NCI-H1436 treated with DMSO at 0.1 percent for 48 hours (cell line): ENCODE results near the gene PLAGL2.
"Not testable (repeated sequence)": the region's sequence is repeated elsewhere in the genome, so short reads cannot be mapped to it uniquely, and the experiment has no call there.

Experiments
- DNase-seq: peaks from one replicate; lab custom pipeline; 2025; lab: John Stamatoyannopoulos, UW

Gene PLAGL2

DNA sequence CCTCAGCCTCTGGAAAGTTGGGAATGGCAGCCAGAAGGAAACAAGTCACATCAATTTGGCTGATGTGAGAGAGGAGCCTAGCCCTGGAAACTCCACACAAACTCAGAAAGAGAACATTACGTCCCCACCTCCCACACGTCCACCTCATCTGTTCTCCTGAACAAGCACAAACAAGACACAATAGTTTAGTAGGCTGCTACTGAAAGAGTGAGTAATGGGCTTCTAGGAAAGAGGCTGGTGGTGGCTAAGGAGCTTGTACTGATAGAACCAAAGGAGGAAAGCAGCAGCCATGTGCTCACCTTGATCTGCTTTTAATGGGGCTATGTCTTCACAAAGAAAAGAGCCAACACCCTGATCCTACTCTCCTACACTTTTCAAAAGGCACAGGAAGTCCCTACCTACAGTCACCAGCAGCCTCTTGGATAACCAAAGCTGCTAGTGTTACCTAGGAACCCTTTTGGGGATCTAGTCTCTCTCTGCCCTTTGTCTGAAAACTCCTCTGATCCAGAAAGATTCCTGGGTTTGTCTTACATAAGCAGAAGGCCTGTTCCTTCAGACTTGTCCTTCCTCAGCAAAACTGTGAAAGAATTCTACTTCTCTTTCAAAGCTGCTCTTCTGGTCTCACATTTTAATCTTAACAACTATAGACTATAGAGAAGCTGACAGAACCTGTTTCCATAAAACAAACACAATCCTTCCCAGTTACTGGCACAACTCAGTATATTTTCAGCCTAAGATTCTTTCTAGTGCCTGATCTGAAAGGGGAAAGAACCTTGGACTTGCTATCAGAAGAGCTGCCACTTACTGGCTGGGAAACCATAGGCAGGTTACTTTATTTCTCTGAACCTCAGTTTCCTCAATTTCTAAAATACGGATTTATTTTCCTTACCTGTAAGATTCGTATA, 3.1 kb downstream of the PLAGL2 start:
- no peak for DNase-seq

GRCh38 chr20:32203356-32204204, 4.0 kb downstream of the PLAGL2 start:
- DNase-seq: peak; percentile 47

DNA sequence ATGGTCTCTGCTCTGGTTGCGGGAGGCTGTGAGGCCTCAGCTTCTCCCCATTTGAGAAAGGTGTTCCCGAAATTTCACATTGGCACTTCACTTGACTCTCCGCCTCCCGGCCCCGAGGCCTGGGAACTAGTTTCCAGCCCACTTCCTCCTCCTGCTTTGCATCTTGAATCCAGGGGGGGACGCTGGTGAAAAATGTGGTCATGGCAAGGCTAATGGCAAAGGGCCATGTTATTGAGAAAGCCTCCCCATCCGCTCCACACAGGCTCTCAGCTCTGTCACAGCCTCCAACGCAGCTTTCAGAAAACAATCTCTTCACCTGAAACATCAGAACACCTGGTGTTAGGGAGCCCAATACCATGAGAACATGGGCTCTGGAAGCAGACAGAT, 5.6 kb downstream of the PLAGL2 start:
- DNase-seq: no peak

DNA sequence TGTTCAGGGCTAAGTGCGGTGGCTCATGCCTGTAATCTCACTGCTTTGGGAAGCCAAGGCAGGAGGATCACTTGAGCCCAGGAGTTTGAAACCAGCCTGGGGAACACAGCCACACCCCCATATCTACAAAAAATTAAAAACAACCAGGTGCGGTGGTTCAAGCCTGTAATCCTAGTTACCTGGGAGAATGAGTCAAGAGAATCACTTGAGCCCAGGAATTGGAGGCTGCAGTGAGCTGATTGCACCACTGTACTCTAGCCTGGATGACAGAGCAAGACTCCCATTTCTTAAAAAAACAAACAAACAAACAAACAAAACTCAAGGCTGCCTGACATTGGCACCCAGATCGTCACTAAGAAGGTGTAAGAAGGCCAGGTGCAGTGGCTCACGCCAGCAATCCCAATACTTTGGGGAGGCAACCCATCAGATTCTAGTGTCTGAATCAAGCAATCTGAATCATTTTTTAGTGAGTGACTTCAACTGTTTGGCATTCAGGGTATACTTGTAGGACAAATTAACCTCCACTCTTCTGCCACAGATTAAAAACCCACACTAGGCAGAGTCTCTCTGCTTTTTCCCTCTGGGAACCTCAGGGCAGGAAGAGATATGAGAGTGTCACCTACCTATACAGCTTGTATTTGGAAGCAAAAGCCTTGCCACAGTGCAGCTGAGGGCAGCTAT, 6.1 kb downstream of the PLAGL2 start:
- no peak for DNase-seq

- DNase-seq: no peak
Measured at GRCh38 chr20:32199006-32199405, 8.5 kb downstream of the PLAGL2 start.

- not testable (repeated sequence) for DNase-seq
Measured at GRCh38 chr20:32197136-32197535, 10.4 kb downstream of the PLAGL2 start.

DNA sequence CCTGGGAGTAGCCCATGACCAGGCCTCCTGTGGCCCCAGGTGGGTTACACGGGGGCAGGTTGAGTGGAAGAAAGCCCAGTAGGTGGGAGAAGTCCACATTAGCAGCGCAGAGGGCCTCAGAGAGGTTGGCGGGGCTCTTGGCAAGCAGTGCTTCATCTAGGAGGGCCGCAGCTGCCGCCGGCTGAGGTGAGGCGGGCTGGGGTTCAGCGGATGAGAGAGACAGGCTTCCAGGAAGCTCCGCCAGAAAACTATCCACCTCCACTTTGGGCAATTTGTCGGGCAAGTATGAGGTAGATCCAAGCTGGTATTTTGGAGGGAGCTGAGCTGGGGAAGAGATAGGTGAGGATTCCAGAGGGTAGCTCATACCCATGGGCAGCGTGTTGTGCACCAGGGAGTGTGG, 10.9 kb downstream of the PLAGL2 start:
- DNase-seq: not testable (repeated sequence)

DNA sequence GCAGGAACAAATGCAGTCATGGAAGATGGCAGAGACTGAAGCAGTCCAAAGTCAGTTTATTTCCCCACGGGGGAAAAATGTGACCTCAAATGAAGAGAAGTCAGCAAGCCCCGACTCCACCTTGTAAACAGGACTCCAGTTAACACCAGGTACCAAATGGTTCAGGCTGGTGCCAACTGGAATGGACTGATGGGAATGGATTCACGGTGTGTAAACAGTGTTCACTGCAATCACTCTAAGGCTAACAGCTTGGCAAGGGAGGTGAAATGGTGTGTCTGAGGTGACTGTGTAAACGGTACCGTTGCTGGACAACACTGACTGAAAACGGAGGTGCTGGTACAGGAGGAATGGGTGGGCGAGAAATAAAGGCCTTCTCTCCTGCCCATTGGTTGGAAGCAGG, 12.0 kb downstream of the PLAGL2 start:
- DNase-seq: no peak

- no peak for DNase-seq
Measured at GRCh38 chr20:32193996-32194395, 13.5 kb downstream of the PLAGL2 start.

GRCh38 chr20:32193336-32193735, 14.2 kb downstream of the PLAGL2 start:
- DNase-seq: not testable (repeated sequence)

GRCh38 chr20:32192698-32193097, 14.8 kb downstream of the PLAGL2 start:
- DNase-seq: no peak

DNA sequence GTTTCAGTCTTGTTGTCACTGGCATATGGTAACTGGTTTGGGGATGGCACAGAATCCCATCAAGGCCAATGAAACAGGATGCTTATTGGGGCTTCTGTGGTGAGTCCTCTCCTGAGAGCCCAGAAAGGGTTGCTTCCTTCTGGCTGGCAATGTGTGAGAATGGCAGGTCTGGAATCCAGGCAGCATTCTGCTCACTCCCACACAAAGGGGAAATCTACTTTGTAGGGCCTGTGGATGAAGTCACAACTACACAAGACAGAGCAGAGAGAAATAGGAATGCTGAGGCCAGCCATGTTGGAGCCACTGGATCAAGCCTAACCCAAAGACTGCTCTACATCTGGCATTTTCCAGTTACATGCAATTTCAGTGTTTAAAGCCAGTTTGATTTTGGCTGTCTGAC, 15.7 kb downstream of the PLAGL2 start:
- no peak for DNase-seq

GRCh38 chr20:32191422-32191821, 16.1 kb downstream of the PLAGL2 start:
- no peak for DNase-seq

DNA sequence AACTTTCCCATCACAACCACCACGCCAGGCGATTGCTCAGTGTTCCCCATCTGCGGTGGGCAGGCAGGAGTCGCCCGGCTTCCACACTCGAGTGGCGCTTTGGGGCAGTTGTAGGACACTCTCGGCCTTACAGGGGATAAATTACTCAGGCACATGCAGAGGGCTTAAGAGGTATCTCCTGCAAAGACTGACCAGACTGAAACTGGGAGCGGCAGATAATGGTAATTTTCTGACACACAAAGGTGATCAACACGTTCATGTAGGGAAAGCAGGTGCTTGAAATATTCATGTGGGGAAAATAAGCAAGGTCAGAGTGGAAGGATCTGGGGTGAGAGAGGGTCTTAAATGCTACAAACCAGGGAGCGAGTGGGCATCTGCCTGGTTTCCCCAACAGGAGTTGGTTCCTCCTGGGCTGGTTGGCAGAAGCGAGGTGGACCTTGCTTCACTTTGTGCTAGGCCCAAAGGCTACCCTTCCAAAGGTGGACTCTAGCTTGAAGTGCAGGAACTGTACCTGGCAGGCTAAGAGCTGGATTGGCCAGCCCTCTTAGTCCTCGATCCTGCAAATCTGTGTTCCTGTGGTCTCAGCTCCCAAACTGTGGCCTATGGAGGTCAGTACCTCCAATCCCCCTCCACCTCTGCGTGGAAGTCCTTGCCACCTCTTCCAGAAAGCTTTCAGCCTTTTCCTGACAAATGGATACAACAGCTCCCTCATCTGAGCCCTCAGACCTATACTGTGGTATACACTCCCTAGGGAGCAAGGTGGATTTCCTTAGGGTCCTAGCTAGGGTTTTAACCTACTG, 16.7 kb downstream of the PLAGL2 start:
- DNase-seq: no peak

DNA sequence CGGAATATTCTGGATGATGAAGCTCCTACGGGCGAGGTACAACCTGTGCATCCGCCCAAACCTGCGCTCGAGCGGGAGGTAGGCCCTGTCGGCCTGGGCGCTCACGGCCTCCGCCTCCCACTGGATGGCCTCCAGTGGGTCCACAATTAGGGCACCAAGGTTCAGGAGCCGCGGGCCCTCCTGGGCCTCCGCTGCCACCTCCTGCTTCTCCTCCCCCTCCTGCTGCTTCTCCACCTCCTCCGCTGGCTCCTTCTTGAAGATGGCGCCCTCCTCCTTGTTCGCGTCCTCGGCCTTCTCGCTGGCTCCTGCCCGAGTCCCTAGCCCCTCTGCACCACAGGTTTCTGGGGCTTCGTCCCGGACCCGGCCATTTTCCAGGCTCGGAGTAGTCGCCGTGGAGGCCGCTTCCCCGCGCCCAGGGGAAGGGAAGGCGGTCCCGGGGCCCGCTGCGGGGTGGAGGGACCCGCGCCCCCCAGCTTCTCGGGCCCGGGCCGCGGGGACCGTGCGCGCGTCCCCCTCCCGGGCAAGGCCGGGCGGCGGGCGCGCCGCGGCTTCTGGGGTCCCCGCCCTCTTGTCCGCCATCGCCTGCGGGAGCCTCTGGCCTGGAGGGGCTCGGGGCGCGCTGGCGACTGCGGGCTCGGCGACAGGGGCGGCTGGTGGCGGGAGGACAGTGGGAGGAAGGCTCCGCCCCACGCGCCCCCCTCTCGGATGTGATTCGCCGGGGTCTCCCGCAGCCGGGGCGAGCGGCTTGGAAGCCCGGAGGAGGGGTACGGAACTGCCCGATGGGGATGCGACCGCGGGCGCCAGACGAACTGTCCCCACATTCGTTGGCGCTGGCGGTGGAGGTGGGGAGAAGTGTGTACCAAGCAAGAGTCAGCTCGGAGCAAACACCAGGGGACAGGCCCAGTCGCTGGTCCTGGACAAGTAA, 17.6 kb downstream of the PLAGL2 start:
- DNase-seq: no peak

GRCh38 chr20:32189123-32189410, 18.5 kb downstream of the PLAGL2 start:
- DNase-seq: no peak

DNA sequence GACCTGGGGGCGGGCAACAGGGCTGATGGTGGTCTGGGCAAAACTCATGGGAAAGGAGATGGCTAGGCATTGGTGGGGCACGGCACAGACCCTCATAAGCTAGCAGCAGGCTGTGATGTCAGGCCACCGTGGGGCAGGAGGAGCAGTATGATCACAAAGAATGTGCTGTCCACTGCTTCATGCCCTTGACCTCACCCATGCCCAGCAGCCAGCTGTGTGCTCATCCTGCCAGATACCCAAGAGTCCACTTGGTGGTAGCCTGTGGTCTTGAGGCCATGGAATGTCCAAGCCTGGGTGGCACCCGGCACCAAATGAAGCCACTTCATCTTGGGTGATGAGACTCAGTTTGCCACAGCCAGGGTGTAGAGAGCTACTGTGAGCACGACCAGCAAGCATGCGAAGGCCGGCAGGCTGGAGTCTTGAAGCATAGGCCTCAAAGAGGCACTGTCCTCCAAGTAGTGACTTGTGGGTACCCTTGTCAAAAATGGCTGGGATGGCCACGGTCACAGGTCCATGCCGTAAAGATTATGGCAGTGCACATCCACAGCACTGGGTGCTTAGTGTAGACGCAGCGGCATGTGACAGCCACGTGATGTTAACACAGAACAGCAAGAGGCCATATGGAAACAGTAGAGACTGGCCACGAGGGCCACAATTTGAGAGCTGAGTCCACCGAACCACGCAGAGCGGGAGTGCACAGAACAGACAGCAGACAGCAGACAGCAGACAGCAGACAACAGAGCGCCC, 19.0 kb downstream of the PLAGL2 start:
- DNase-seq: no peak

DNA sequence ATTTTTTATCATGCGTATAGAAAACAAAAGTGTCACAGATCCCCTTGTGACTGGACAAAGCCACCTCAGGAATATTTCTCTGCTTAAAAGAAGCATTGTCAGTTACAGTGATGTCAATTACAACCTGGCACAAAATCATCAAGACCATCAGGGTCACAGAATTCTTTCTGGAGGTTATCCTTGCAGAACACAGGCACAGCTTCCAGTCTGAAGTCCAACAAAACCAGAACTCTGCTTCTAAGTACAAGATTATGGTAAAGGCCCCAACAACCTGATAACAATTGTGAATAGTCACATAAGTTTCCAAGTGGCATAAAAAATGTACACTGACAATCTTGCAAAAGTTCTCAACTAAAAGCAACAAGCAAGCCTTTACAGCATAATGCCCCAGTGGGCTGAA, 21.0 kb downstream of the PLAGL2 start:
- no peak for DNase-seq

DNA sequence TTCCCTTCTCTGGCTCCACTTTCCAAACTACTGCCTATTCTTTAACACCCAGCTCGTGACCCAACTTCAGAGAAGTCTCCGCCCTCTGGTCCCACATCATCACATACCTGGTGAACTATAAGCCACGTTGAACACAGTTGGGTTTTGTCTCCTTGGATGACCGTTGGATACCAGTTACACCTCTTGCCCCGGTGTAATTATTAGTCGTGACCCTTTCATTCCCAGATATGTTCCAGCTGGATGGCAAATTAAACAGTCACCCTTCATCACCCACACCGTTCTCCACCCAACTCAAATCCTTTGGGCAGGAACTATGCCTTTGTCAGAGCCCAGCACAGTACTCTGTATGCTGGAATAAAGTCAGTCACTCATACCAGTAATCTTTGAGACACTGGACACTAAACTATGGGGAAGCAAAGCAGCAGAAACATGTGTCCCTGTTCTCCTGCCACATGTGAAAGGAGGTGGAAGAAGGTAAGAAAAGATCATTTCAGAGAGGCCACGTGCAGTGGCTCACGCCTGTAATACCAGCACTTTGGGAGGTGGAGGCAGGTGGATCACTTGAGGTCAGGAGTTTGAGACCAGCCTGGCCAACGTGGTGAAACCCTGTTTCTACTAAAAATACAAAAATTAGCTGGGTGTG, 22.5 kb downstream of the PLAGL2 start:
- no peak for DNase-seq
